ENCODE measurements around the gene MEG3.

MEG3 gene

GRCh38 chr14:100867631-100868315 is 41.9 kb downstream of the MEG3 start:
- no peak for DNase-seq

- DNase-seq, result no peak
Observed at GRCh38 chr14:100868621-100869370, 42.9 kb downstream of the MEG3 start.

GRCh38 chr14:100871234-100872186 is 45.6 kb downstream of the MEG3 start:
- no peak for DNase-seq

GRCh38 chr14:100872259-100873095 is 46.6 kb downstream of the MEG3 start:
- DNase-seq, result no peak

GRCh38 chr14:100873096-100873482 is 47.2 kb downstream of the MEG3 start:
- DNase-seq, result no peak

- DNase-seq, result no peak
Observed at GRCh38 chr14:100874051-100874410, 48.1 kb downstream of the MEG3 start.

GRCh38 chr14:100874411-100875091 is 48.6 kb downstream of the MEG3 start:
- no peak for DNase-seq

GRCh38 chr14:100875126-100875525 is 49.2 kb downstream of the MEG3 start:
- DNase-seq, result no peak

- DNase-seq, result no peak
Observed at GRCh38 chr14:100875861-100876590, 50.1 kb downstream of the MEG3 start.

GRCh38 chr14:100878271-100879146 is 52.6 kb downstream of the MEG3 start:
- DNase-seq, result no peak

GRCh38 chr14:100879194-100879593 is 53.3 kb downstream of the MEG3 start:
- DNase-seq, result no peak

- DNase-seq, result no peak
Observed at GRCh38 chr14:100879782-100880181, 53.9 kb downstream of the MEG3 start.

- DNase-seq, result no peak
Observed at GRCh38 chr14:100880271-100881101, 54.6 kb downstream of the MEG3 start.

GRCh38 chr14:100881211-100882025 is 55.5 kb downstream of the MEG3 start:
- no peak for DNase-seq

GRCh38 chr14:100882026-100882967 is 56.4 kb downstream of the MEG3 start:
- DNase-seq, result no peak

GRCh38 chr14:100882991-100883788 is 57.3 kb downstream of the MEG3 start:
- DNase-seq, result no peak

Data from NCI-H2081 treated with DMSO at 0.1 percent for 48 hours (cell line).